ENCODE data around the gene ASXL1. TPM values are rescaled to one million over a fixed set of nuclear protein-coding genes. Genes with fewer than 3 reads are reported as not detected.

The ASXL1 gene
- total and polyA plus RNA-seq, 5 donors from 2014 or later: 15.0 to 314 (median 21.7) TPM

- DNase-seq (no peak), ATAC-seq (ENCODE audit: low read depth in 2 of 2) (no peak)
- Mint-ChIP-seq H3K36me3 (no peaks in the 10 kb centered on the region), H3K9me3 (no peaks in the 10 kb centered on the region), H3K27me3 (no peaks in the 10 kb centered on the region), H3K4me1 (peaks cover 0 to 61% (median 31%) of the 10 kb centered on the region in 4 donors), H3K27ac (peak overlapping the region; percentile 83 to 87 (median 84)), H3K4me3 (peak overlapping the region in 1 of 4 donors; percentile 77)
- Histone ChIP-seq H3K4me1 (ENCODE audit: control insufficient read depth, insufficient read depth, low read length, poor library complexity, severe bottlenecking) (peaks cover 33% of the 10 kb centered on the region), H3K4me3 (ENCODE audit: low read depth, low read length) (no peak overlapping the region), H3K9me3 (ENCODE audit: control insufficient read depth in 2 of 2, low read length in 2 of 2) (no peaks in the 10 kb centered on the region), H3K27ac (ENCODE audit: insufficient read depth, low read length, poor library complexity, severe bottlenecking) (no peak overlapping the region), H3K36me3 (ENCODE audit: control insufficient read depth, insufficient read depth, low read length) (peaks cover 9% of the 10 kb centered on the region), H3K27me3 (ENCODE audit: control insufficient read depth, insufficient read depth, low read length) (no peaks in the 10 kb centered on the region)
Observed at GRCh38 chr20:32479012-32479411, 120.9 kb downstream of the ASXL1 start.

DNA sequence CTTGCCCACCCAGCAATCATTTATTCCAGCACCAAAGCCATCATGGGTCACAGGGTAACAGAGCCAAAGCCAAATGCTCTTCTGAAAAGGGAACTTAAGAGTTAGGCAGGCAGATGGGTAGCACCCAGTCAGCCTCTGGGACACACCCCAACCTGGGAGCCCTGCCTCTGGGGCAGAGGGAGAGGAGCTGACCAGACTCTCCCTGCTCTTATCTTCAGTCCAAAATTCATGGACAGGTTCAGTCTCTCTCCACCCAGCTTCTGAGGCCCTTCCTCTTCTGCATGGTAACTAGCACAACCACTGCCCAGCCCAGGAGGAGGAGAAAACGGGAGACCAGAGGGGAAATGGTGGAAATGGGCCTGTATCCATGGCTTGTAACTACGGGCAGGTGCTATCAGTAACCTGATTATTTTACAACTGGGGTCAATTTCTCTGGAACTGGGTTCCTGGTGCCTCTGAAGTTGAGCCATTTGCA lies 121.6 kb downstream of the ASXL1 start:
- Histone ChIP-seq H3K4me1 (ENCODE audit: control insufficient read depth, insufficient read depth, low read length, poor library complexity, severe bottlenecking) (peaks cover 36% of the 10 kb centered on the region), H3K27ac (ENCODE audit: insufficient read depth, low read length, poor library complexity, severe bottlenecking) (no peak overlapping the region), H3K4me3 (ENCODE audit: low read depth, low read length) (no peak overlapping the region), H3K9me3 (ENCODE audit: control insufficient read depth in 2 of 2, low read length in 2 of 2) (no peaks in the 10 kb centered on the region), H3K27me3 (ENCODE audit: control insufficient read depth, insufficient read depth, low read length) (no peaks in the 10 kb centered on the region), H3K36me3 (ENCODE audit: control insufficient read depth, insufficient read depth, low read length) (peaks cover 2% of the 10 kb centered on the region)
- Mint-ChIP-seq H3K27ac (peak overlapping the region; percentile 83 to 87 (median 84)), H3K4me1 (peaks cover 0 to 61% (median 31%) of the 10 kb centered on the region in 4 donors), H3K9me3 (no peaks in the 10 kb centered on the region), H3K27me3 (no peaks in the 10 kb centered on the region), H3K4me3 (peak overlapping the region; percentile 27 to 69 (median 43)), H3K36me3 (no peaks in the 10 kb centered on the region)
- no peak for DNase-seq
- no peak for ATAC-seq (ENCODE audit: low read depth in 2 of 2)

DNA sequence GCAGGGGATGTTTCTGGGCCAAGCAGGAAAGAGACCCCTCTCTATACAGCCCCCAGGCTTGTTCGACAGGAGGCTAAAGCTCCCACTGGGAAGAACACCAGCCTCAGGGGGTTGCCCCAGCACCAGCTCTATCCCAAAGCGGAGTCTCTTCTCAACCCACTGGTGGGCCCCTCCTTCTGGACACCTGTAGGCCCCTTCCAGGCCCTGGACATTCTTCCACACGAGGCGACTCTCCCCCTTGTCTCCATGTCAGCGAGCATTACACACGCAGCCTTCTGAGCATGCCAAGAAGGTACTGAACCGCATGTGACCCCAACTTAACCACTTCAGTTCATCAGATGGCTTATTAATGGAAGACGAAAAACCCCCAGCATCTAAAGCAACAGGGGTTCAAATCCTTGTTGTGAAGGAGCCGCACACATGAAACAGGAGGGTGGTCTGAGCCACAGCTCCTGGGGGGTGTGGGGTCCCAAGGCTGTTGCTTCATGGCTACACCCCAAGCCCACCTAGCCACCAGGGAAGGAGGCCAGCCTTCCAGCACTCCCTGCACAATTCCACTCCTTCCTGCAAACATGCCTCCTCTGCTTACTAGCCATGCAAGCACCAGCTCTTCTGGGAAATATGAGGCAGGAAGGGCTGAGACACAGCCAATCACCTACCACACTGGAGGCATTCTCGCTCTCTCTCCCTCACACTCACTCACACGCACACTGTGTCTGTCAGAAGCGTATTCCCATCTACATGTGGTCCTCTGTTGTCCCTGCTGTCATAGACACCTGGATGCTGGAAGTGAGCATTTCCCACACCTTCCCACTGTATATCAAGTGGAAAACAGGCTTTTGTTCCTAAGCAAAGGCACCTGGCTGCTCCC lies 122.5 kb downstream of the ASXL1 start:
- no peaks in the 10 kb centered on the region for H3K27me3 ChIP-seq (ENCODE audit: control insufficient read depth, insufficient read depth, low read length)
- no peak overlapping the region for H3K4me3 ChIP-seq (ENCODE audit: low read depth, low read length)
- Mint-ChIP-seq H3K36me3 (no peaks in the 10 kb centered on the region), H3K27ac (peak overlapping the region; percentile 84 to 87 (median 85)), H3K27me3 (no peaks in the 10 kb centered on the region), H3K4me3 (peak overlapping the region; percentile 31 to 71 (median 54)), H3K9me3 (no peaks in the 10 kb centered on the region), H3K4me1 (peaks cover 4 to 68% (median 39%) of the 10 kb centered on the region in 4 donors)
- ATAC-seq (ENCODE audit: low read depth in 2 of 2) (no peak), DNase-seq (no peak)
- H3K27ac ChIP-seq (ENCODE audit: insufficient read depth, low read length, poor library complexity, severe bottlenecking): no peak overlapping the region
- H3K36me3 ChIP-seq (ENCODE audit: control insufficient read depth, insufficient read depth, low read length): no peaks in the 10 kb centered on the region
- no peaks in the 10 kb centered on the region for H3K9me3 ChIP-seq (ENCODE audit: control insufficient read depth in 2 of 2, low read length in 2 of 2)
- H3K4me1 ChIP-seq (ENCODE audit: control insufficient read depth, insufficient read depth, low read length, poor library complexity, severe bottlenecking): peaks cover 45% of the 10 kb centered on the region

GRCh38 chr20:32481311-32482142 lies 123.4 kb downstream of the ASXL1 start:
- ATAC-seq (ENCODE audit: low read depth in 2 of 2) (no peak), DNase-seq (no peak)
- no peak overlapping the region for H3K4me3 ChIP-seq (ENCODE audit: low read depth, low read length)
- no peaks in the 10 kb centered on the region for H3K9me3 ChIP-seq (ENCODE audit: control insufficient read depth in 2 of 2, low read length in 2 of 2)
- H3K4me1 ChIP-seq (ENCODE audit: control insufficient read depth, insufficient read depth, low read length, poor library complexity, severe bottlenecking): peaks cover 53% of the 10 kb centered on the region
- H3K36me3 Mint-ChIP-seq: peaks cover 3% of the 10 kb centered on the region
- H3K27me3 ChIP-seq (ENCODE audit: control insufficient read depth, insufficient read depth, low read length): no peaks in the 10 kb centered on the region
- no peak overlapping the region for H3K27ac ChIP-seq (ENCODE audit: insufficient read depth, low read length, poor library complexity, severe bottlenecking)
- no peaks in the 10 kb centered on the region for H3K27me3 Mint-ChIP-seq
- peak overlapping the region; percentile 63 to 77 (median 76) for H3K4me3 Mint-ChIP-seq
- no peaks in the 10 kb centered on the region for H3K9me3 Mint-ChIP-seq
- peaks cover 9 to 68% (median 41%) of the 10 kb centered on the region in 4 donors for H3K4me1 Mint-ChIP-seq
- peak overlapping the region in 2 of 3 donors; percentile 52 to 84 for H3K27ac Mint-ChIP-seq
- H3K36me3 ChIP-seq (ENCODE audit: control insufficient read depth, insufficient read depth, low read length): no peaks in the 10 kb centered on the region

DNA sequence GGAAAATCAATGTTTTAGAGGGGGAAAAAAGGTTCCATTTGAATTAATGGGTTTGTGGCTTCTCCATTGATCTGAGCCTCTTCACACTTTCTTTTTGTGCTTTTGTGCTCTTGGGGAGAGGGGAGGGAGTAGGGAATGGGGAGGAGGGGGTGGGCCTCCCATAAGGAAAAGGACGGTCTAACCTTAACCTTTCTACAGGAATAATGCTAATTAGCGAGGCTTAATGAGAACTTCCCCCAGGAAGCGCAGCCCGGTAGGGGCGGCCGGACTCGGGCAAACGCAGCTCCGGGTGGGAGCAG lies 124.0 kb downstream of the ASXL1 start:
- H3K27ac Mint-ChIP-seq: peak overlapping the region in 2 of 3 donors; percentile 32 to 52
- Histone ChIP-seq H3K9me3 (ENCODE audit: control insufficient read depth in 2 of 2, low read length in 2 of 2) (no peaks in the 10 kb centered on the region), H3K27me3 (ENCODE audit: control insufficient read depth, insufficient read depth, low read length) (no peaks in the 10 kb centered on the region), H3K27ac (ENCODE audit: insufficient read depth, low read length, poor library complexity, severe bottlenecking) (no peak overlapping the region), H3K4me3 (ENCODE audit: low read depth, low read length) (peak overlapping the region; percentile 11), H3K4me1 (ENCODE audit: control insufficient read depth, insufficient read depth, low read length, poor library complexity, severe bottlenecking) (peaks cover 48% of the 10 kb centered on the region), H3K36me3 (ENCODE audit: control insufficient read depth, insufficient read depth, low read length) (no peaks in the 10 kb centered on the region)
- H3K36me3 Mint-ChIP-seq: peaks cover 5% of the 10 kb centered on the region
- DNase-seq: no peak
- peak overlapping the region; percentile 63 to 77 (median 76) for H3K4me3 Mint-ChIP-seq
- no peaks in the 10 kb centered on the region for H3K27me3 Mint-ChIP-seq
- peaks cover 12 to 66% (median 40%) of the 10 kb centered on the region in 4 donors for H3K4me1 Mint-ChIP-seq
- H3K9me3 Mint-ChIP-seq: no peaks in the 10 kb centered on the region
- ATAC-seq (ENCODE audit: low read depth in 2 of 2): no peak

DNA sequence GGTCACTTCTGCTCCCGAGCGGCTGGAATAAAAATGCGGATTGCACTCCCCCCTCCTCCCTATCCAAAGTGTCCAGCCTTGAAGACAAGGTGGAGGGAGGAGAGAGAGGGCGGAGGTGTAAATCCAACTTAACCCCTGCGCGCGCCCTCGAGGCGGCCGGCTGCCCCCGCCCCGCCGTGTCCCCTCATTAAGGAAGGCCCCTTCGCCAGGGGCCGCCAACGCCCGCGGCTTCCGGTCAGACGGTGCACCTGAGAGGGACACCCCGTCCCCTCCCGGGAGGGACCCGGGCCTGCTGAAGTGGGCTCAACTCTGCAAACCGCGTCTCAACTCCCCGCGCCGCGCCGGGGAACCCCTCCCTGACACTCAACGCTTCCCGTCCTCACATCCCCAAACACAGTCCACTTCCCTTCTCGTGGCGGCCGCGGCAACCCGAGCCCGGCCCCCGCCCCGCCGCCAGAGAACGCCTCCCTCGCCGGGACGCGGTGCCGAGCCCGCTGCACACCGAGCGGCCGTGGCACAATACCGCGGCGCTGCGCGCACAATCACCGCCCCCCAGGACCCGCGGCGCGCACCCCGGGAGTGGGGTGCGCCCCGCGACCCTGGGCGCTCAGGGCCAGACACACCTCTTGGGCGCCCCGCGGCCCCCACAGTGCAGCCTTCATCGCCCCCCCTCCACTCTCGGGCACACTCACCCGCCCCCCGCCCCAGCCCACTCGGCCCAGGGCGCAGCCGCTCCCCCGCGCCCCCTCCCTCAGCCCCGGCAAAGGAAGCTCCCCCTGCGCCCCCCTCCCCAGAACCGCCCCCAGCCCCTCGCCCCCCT lies 124.5 kb downstream of the ASXL1 start:
- Mint-ChIP-seq H3K27ac (peak overlapping the region in 2 of 3 donors; percentile 32 to 52), H3K9me3 (no peaks in the 10 kb centered on the region), H3K36me3 (peaks cover 5% of the 10 kb centered on the region), H3K4me1 (peaks cover 12 to 64% (median 38%) of the 10 kb centered on the region in 4 donors), H3K4me3 (peak overlapping the region; percentile 63 to 80 (median 76)), H3K27me3 (no peaks in the 10 kb centered on the region)
- Histone ChIP-seq H3K4me3 (ENCODE audit: low read depth, low read length) (peak overlapping the region; percentile 11), H3K27me3 (ENCODE audit: control insufficient read depth, insufficient read depth, low read length) (no peaks in the 10 kb centered on the region), H3K27ac (ENCODE audit: insufficient read depth, low read length, poor library complexity, severe bottlenecking) (no peak overlapping the region), H3K4me1 (ENCODE audit: control insufficient read depth, insufficient read depth, low read length, poor library complexity, severe bottlenecking) (peaks cover 48% of the 10 kb centered on the region), H3K36me3 (ENCODE audit: control insufficient read depth, insufficient read depth, low read length) (no peaks in the 10 kb centered on the region), H3K9me3 (ENCODE audit: control insufficient read depth in 2 of 2, low read length in 2 of 2) (no peaks in the 10 kb centered on the region)
- ATAC-seq (ENCODE audit: low read depth in 2 of 2) (peak; percentile 2 to 7), DNase-seq (peak; percentile 18 to 33 (median 23))

Measured in CD4-positive, CD25-positive, alpha-beta regulatory T cell (primary cell).